HFFc6 (cell line): ENCODE measurements around the gene TAF1C. TPM values are rescaled to one million over a fixed set of nuclear protein-coding genes. Genes with fewer than 3 reads are reported as not detected.

Experiments
- DNase-seq: peaks from one replicate; pipeline ENCODE4 v3.0.0-alpha.2; 2018
- H3K27ac Mint-ChIP-seq: 2 replicates; pipeline ENCODE4 v1.8.0; 2020; ENCODE audit warnings: mild to moderate bottlenecking, mixed read lengths
- H3K27me3 Mint-ChIP-seq: 2 replicates; pipeline ENCODE4 v1.8.0; 2021; ENCODE audit warnings: mild to moderate bottlenecking, moderate library complexity, mixed read lengths; ENCODE audit not compliant: insufficient read depth
- H3K36me3 Mint-ChIP-seq: 2 replicates; pipeline ENCODE4 v1.8.0; 2021; ENCODE audit warnings: low read depth, mixed read lengths
- H3K4me1 Mint-ChIP-seq: 2 replicates; pipeline ENCODE4 v1.8.0; 2020; ENCODE audit warnings: low read depth, mixed read lengths
- H3K4me3 Mint-ChIP-seq: 2 replicates; pipeline ENCODE4 v1.8.0; 2020; ENCODE audit warnings: mild to moderate bottlenecking, moderate library complexity, mixed read lengths
- H3K9me3 Mint-ChIP-seq: 2 replicates; pipeline ENCODE4 v1.8.0; 2020; ENCODE audit warnings: mild to moderate bottlenecking, mixed read lengths
- total RNA-seq, 6 experiments: library from RNA; stranded (reverse); fragmentation: NEBNext Ultra II Directional; extraction: Animal tissue kit (Norgen Biotek cat#: 25700); gene quantifications; 2 replicates in 1 of 6; 3 replicates in 5 of 6; pipeline ENCODE4 v1.2.3, GENCODE V29; 2021
- TF ChIP-seq, protein P1 (sequence below): fragments of 200-600 bp; sonication (generic); IDR thresholded peaks from 2 replicates; pipeline ENCODE4 v1.5.0; 2021; ENCODE audit warnings: antibody characterized with exemption, mild to moderate bottlenecking

Gene TAF1C
- total RNA-seq, 6 experiments from 2014 or later, result 22.0 to 30.4 (median 25.7) TPM

DNA sequence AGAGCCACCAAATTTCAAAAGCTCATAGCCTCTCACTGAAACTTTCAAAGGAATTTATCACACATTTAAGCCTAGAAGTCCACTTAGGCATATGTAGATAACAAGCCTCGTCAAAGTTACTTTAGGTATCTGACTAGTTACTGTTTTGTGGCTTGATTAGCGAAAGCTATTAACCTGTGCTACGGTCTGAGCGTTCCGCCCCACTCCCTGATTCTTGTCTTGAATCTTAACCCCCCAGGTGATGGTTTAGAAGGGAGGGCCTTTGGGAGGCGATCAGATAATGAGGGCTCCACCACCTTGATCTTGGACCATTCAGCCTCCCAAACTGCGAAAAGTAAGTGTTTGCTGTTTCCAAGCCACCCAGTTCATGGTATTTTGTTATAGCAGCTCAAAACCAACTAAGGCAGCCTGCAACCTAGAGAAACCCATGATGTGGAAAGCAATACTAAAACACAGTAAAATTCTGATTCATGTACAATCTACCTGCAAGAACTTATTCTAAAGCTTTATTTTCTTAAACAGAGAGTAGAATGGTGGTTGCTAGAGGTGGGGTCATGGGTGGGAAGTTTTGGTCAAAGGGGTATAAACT, 49.0 kb downstream of the TAF1C start:
- Mint-ChIP-seq H3K27ac (no peak overlapping the region), H3K27me3 (no peaks in the 10 kb centered on the region; the same call in 1 of the 2 replicates), H3K9me3 (no peaks in the 10 kb centered on the region), H3K36me3 (no peaks in the 10 kb centered on the region), H3K4me1 (peaks cover 33% of the 10 kb centered on the region), H3K4me3 (no peak overlapping the region)
- DNase-seq, result no peak
- TF ChIP-seq, protein P1, sequence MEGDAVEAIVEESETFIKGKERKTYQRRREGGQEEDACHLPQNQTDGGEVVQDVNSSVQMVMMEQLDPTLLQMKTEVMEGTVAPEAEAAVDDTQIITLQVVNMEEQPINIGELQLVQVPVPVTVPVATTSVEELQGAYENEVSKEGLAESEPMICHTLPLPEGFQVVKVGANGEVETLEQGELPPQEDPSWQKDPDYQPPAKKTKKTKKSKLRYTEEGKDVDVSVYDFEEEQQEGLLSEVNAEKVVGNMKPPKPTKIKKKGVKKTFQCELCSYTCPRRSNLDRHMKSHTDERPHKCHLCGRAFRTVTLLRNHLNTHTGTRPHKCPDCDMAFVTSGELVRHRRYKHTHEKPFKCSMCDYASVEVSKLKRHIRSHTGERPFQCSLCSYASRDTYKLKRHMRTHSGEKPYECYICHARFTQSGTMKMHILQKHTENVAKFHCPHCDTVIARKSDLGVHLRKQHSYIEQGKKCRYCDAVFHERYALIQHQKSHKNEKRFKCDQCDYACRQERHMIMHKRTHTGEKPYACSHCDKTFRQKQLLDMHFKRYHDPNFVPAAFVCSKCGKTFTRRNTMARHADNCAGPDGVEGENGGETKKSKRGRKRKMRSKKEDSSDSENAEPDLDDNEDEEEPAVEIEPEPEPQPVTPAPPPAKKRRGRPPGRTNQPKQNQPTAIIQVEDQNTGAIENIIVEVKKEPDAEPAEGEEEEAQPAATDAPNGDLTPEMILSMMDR, result no peak

DNA sequence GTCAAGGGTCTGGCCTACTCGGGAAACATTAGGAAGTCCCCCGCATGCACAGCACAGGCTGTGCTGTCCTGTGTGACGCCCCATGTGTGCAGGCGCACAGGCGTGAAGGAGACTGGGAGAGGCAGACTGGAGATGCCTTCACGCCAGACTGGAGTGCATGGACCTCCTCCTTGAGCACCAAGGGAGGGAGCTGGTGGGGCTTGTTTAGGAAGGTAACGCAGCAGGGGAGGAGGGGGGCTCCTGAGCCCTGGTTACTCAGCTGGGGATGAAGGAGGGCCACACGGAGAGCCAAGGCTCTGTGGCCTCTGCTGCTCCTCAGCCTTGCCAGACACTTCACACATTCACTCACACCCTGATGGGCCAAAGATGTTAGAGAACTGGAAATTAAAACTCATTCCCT, 49.6 kb downstream of the TAF1C start:
- Mint-ChIP-seq H3K4me1 (peaks cover 31% of the 10 kb centered on the region), H3K36me3 (no peaks in the 10 kb centered on the region), H3K4me3 (no peak overlapping the region)

DNA sequence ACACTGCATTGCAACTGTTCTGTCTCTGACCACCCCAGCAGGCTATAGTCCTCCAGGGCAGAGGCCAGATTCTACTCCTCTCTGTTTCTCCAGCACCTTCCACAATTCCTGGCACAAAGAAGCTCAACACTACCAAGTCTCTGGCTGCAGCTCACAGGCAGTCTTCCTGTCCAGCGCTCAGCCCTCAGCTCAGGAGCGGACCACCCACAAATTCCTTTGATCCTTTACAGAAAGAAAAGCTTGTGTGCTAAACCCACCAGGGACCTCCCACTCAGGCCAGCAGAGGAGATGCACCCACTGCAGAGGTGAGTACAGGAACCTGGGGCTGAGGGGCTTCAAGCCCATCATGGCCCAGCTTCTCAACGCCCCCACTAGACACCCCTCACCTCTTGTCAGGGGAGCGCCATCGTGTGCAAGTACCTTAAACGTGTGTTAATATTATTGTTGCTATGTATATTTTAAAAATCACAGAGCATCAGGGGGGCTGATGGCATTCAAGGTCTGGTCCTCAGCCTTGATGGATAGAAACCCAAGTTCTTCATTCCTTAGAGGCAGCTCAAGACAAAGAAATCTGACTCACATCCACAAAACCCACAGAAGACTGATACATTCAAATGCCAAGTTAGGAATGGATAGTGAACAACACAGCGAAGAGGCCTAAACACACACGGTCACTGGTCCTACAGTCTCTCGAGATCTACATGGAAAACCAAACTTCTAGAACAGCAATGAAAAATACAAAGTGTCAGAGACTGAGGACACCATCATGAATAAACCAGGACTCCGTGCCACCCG, 50.3 kb downstream of the TAF1C start:
- Mint-ChIP-seq H3K27ac (no peak overlapping the region), H3K27me3 (no peaks in the 10 kb centered on the region; the same call in 1 of the 2 replicates), H3K4me1 (peaks cover 31% of the 10 kb centered on the region), H3K9me3 (no peaks in the 10 kb centered on the region), H3K36me3 (no peaks in the 10 kb centered on the region), H3K4me3 (no peak overlapping the region)
- no peak for DNase-seq
- TF ChIP-seq, protein P1, result no peak

More for the DNA sequence above, 49.6 kb downstream of the TAF1C start:
- TF ChIP-seq, protein P1, result no peak
- Mint-ChIP-seq H3K27me3 (no peaks in the 10 kb centered on the region; the same call in 1 of the 2 replicates), H3K9me3 (no peaks in the 10 kb centered on the region), H3K27ac (no peak overlapping the region)
- DNase-seq, result no peak

GRCh38 chr16:84132527-84133285, 54.2 kb downstream of the TAF1C start:
- DNase-seq, result no peak
- no peak overlapping the region for H3K4me3 Mint-ChIP-seq
- H3K9me3 Mint-ChIP-seq, result no peaks in the 10 kb centered on the region
- TF ChIP-seq, protein P1, result no peak
- peaks cover 19% of the 10 kb centered on the region for H3K4me1 Mint-ChIP-seq
- H3K27me3 Mint-ChIP-seq, result no peaks in the 10 kb centered on the region; the same call in 1 of the 2 replicates
- H3K36me3 Mint-ChIP-seq, result peaks cover 7% of the 10 kb centered on the region
- no peak overlapping the region for H3K27ac Mint-ChIP-seq

DNA sequence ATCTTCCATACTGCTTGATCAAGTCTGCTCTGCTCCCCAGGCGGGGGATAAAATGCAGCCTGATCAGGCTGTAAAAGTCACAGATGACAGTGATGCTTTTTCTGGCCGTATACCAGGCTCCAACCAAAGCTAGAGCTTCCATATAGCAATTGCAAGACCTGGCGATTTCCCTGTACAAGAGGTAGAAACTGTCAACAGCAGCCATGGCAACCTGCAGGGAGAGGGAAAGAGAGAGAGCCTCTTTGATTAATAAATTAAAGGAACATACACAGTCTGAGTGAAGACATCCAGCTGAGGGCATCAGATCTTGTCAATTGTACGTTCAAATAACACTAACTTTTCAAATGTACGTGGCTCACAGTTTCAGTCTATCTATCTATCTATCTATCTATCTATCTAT, 55.7 kb downstream of the TAF1C start:
- no peaks in the 10 kb centered on the region for H3K27me3 Mint-ChIP-seq
- H3K36me3 Mint-ChIP-seq, result peaks cover 7% of the 10 kb centered on the region
- H3K27ac Mint-ChIP-seq, result no peak overlapping the region
- DNase-seq, result no peak
- H3K9me3 Mint-ChIP-seq, result no peaks in the 10 kb centered on the region
- H3K4me3 Mint-ChIP-seq, result no peak overlapping the region
- H3K4me1 Mint-ChIP-seq, result peaks cover 9% of the 10 kb centered on the region
- TF ChIP-seq, protein P1, result no peak

Other genes starting within 250 kb of the TAF1C start
- gene OSGIN1, start 233.8 kb downstream of the TAF1C start, total RNA-seq, result 1 to 10 TPM; 3.9 to 8.6 (median 7.7) TPM
- under 1 TPM in 1 of 6 experiments, not detected in 5; 0.40 TPM for gene NECAB2, start 218.8 kb downstream of the TAF1C start, total RNA-seq
- not detected for gene SLC38A8, start 144.3 kb downstream of the TAF1C start, total RNA-seq
- 100 to 1,000 TPM in 4 of 6 experiments, 10 to 100 TPM in 2; 96.6 to 123 (median 102) TPM for gene MBTPS1, start 70.1 kb downstream of the TAF1C start, total RNA-seq
- gene HSDL1, start 41.9 kb downstream of the TAF1C start, total RNA-seq, result 10 to 100 TPM; 14.8 to 18.8 (median 17.2) TPM
- not detected for gene DNAAF1, start 41.7 kb downstream of the TAF1C start, total RNA-seq
- gene ADAD2, start 4.1 kb upstream of the TAF1C start, total RNA-seq, result not detected
- not detected for gene KCNG4, start 53.0 kb upstream of the TAF1C start, total RNA-seq
- gene WFDC1, start 107.8 kb upstream of the TAF1C start, total RNA-seq, result 10 to 100 TPM in 2 of 6 experiments, 1 to 10 TPM in 4; 2.4 to 34.5 (median 2.8) TPM
- gene ATP2C2, start 181.5 kb upstream of the TAF1C start, total RNA-seq, result not detected